ENCODE measurements around the gene EXPH5. TPM values are rescaled to one million over a fixed set of nuclear protein-coding genes. Genes with fewer than 3 reads are reported as not detected.

EXPH5 gene
- total and polyA plus RNA-seq, 2 of the 8 experiments (the other 6 are each of a cell fraction or from before 2014, with no cell fraction given), result 1.1 to 11.5 TPM

DNA sequence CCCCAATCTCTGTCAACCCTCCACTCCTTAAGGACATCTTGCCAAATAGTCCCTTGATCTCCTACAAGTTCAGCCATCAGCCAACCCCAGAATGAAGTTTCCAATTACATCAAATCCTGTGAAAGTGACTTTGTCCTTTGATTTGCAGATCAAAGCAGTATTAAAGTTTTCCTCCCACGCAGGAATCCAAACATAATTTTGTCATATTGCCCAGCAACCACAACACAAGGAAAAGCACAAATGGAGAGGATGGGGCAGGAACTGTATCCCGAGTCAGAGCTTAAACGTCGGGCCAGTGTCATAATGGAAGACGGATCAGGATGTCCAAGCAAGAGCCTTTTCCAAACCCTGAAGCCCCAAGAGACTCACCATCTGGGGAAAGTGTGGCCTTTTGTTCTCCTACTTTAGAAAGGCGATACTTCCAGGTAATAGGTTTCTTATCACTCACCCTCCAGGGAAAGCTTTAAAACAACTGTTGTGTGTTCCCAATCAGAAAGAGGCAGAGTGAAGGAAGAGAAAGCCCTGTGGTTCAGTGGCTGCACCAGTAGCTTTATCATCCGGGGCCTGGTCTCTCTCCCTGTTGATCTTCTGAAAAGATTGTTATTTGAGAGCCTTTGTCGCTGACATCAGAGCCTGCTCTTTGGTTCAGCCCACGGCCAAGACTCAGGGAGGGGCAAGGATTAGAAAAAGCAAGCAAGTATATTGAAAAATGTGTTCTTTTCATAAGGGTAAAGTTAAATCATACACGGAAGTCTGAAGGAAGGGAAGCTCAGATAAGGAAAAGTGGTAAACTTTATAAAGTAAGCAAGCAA is 41.7 kb downstream of the EXPH5 start (continued):
- TF ChIP-seq, protein P1, sequence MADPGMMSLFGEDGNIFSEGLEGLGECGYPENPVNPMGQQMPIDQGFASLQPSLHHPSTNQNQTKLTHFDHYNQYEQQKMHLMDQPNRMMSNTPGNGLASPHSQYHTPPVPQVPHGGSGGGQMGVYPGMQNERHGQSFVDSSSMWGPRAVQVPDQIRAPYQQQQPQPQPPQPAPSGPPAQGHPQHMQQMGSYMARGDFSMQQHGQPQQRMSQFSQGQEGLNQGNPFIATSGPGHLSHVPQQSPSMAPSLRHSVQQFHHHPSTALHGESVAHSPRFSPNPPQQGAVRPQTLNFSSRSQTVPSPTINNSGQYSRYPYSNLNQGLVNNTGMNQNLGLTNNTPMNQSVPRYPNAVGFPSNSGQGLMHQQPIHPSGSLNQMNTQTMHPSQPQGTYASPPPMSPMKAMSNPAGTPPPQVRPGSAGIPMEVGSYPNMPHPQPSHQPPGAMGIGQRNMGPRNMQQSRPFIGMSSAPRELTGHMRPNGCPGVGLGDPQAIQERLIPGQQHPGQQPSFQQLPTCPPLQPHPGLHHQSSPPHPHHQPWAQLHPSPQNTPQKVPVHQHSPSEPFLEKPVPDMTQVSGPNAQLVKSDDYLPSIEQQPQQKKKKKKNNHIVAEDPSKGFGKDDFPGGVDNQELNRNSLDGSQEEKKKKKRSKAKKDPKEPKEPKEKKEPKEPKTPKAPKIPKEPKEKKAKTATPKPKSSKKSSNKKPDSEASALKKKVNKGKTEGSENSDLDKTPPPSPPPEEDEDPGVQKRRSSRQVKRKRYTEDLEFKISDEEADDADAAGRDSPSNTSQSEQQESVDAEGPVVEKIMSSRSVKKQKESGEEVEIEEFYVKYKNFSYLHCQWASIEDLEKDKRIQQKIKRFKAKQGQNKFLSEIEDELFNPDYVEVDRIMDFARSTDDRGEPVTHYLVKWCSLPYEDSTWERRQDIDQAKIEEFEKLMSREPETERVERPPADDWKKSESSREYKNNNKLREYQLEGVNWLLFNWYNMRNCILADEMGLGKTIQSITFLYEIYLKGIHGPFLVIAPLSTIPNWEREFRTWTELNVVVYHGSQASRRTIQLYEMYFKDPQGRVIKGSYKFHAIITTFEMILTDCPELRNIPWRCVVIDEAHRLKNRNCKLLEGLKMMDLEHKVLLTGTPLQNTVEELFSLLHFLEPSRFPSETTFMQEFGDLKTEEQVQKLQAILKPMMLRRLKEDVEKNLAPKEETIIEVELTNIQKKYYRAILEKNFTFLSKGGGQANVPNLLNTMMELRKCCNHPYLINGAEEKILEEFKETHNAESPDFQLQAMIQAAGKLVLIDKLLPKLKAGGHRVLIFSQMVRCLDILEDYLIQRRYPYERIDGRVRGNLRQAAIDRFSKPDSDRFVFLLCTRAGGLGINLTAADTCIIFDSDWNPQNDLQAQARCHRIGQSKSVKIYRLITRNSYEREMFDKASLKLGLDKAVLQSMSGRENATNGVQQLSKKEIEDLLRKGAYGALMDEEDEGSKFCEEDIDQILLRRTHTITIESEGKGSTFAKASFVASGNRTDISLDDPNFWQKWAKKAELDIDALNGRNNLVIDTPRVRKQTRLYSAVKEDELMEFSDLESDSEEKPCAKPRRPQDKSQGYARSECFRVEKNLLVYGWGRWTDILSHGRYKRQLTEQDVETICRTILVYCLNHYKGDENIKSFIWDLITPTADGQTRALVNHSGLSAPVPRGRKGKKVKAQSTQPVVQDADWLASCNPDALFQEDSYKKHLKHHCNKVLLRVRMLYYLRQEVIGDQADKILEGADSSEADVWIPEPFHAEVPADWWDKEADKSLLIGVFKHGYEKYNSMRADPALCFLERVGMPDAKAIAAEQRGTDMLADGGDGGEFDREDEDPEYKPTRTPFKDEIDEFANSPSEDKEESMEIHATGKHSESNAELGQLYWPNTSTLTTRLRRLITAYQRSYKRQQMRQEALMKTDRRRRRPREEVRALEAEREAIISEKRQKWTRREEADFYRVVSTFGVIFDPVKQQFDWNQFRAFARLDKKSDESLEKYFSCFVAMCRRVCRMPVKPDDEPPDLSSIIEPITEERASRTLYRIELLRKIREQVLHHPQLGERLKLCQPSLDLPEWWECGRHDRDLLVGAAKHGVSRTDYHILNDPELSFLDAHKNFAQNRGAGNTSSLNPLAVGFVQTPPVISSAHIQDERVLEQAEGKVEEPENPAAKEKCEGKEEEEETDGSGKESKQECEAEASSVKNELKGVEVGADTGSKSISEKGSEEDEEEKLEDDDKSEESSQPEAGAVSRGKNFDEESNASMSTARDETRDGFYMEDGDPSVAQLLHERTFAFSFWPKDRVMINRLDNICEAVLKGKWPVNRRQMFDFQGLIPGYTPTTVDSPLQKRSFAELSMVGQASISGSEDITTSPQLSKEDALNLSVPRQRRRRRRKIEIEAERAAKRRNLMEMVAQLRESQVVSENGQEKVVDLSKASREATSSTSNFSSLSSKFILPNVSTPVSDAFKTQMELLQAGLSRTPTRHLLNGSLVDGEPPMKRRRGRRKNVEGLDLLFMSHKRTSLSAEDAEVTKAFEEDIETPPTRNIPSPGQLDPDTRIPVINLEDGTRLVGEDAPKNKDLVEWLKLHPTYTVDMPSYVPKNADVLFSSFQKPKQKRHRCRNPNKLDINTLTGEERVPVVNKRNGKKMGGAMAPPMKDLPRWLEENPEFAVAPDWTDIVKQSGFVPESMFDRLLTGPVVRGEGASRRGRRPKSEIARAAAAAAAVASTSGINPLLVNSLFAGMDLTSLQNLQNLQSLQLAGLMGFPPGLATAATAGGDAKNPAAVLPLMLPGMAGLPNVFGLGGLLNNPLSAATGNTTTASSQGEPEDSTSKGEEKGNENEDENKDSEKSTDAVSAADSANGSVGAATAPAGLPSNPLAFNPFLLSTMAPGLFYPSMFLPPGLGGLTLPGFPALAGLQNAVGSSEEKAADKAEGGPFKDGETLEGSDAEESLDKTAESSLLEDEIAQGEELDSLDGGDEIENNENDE (IDR thresholded peaks at IDR 0.05; ENCODE audit: insufficient replicate concordance, low read length), result no peak
- TF ChIP-seq RAD21 (IDR thresholded peaks at IDR 0.05 in 1 of 2, conservative IDR thresholded peaks at IDR 0.05 in 1 of 2; ENCODE audit: low read depth in 2 of 2, low read length in 2 of 2) (no peak), TCF12 (IDR thresholded peaks at IDR 0.05; ENCODE audit: low read depth, low read length) (no peak), EGR1 (IDR thresholded peaks at IDR 0.05; ENCODE audit: borderline replicate concordance, low read depth, low read length) (no peak), SIRT6 (IDR thresholded peaks at IDR 0.05; ENCODE audit: low read length) (no peak), SAP30 (IDR thresholded peaks at IDR 0.05; ENCODE audit: insufficient read depth, insufficient replicate concordance, low read length) (no peak), CBX5 (IDR thresholded peaks at IDR 0.05; ENCODE audit: low read depth, low read length) (no peak), ASH2L (IDR thresholded peaks at IDR 0.05; ENCODE audit: low read length) (no peak), SP4 (IDR thresholded peaks at IDR 0.05; ENCODE audit: low read length) (no peak)
